Measurements from ENCODE around the gene PDCD10.

Gene PDCD10

GRCh38 chr3:167734498-167735232 is at the start of gene PDCD10:
Gene PDCD10 (minus strand): TSS chr3:167734892. CDS start chr3:167720157, 14,735 bp downstream.
- Histone ChIP-seq H3K4me1 (peaks cover 6% of the 10 kb centered on the region), H3K9ac (peak within 1 kb of the TSS; percentile 65), H3K9me3 (ENCODE audit: control insufficient read depth, low read length) (no peaks in the 10 kb centered on the region), H3K4me3 (ENCODE audit: low read depth, low read length) (peak within 1 kb of the TSS; percentile 90), H3K36me3 (ENCODE audit: control insufficient read depth, insufficient read depth, low read length) (no peaks in the 10 kb centered on the region), H3K4me2 (ENCODE audit: low read length) (peak within 1 kb of the TSS; percentile 68), H2AFZ (peak within 1 kb of the TSS; percentile 96), H3K27ac (peak within 1 kb of the TSS; percentile 74), H3K27me3 (ENCODE audit: control insufficient read depth, insufficient read depth, low read length) (no peaks in the 10 kb centered on the region), H3K79me2 (peaks cover 28% of the 10 kb centered on the region)
- TF ChIP-seq CTCF (IDR thresholded peaks at IDR 0.05) = no peak

- no peaks in the 10 kb centered on the region for H3K9me3 ChIP-seq (ENCODE audit: control insufficient read depth, low read length)
- no peaks in the 10 kb centered on the region for H3K27me3 ChIP-seq (ENCODE audit: control insufficient read depth, insufficient read depth, low read length)
- no peaks in the 10 kb centered on the region for H3K36me3 ChIP-seq (ENCODE audit: control insufficient read depth, insufficient read depth, low read length)
- no peak overlapping the region for H3K4me2 ChIP-seq (ENCODE audit: low read length)
- TF ChIP-seq CTCF (IDR thresholded peaks at IDR 0.05) = no peak
- H3K4me1 ChIP-seq = peaks cover 3% of the 10 kb centered on the region
- H3K27ac ChIP-seq = no peak overlapping the region
- no peaks in the 10 kb centered on the region for H3K79me2 ChIP-seq
- no peak overlapping the region for H3K4me3 ChIP-seq (ENCODE audit: low read depth, low read length)
- no peak overlapping the region for H3K9ac ChIP-seq
- no peak overlapping the region for H2AFZ ChIP-seq
Observed at GRCh38 chr3:167783781-167784180, 49.1 kb upstream of the PDCD10 start.

- H2AFZ ChIP-seq = no peak overlapping the region
- H3K4me1 ChIP-seq = peaks cover 7% of the 10 kb centered on the region
- no peaks in the 10 kb centered on the region for H3K27me3 ChIP-seq (ENCODE audit: control insufficient read depth, insufficient read depth, low read length)
- no peak overlapping the region for H3K4me2 ChIP-seq (ENCODE audit: low read length)
- no peak overlapping the region for H3K27ac ChIP-seq
- H3K36me3 ChIP-seq (ENCODE audit: control insufficient read depth, insufficient read depth, low read length) = no peaks in the 10 kb centered on the region
- TF ChIP-seq CTCF (IDR thresholded peaks at IDR 0.05) = no peak
- H3K4me3 ChIP-seq (ENCODE audit: low read depth, low read length) = no peak overlapping the region
- no peaks in the 10 kb centered on the region for H3K9me3 ChIP-seq (ENCODE audit: control insufficient read depth, low read length)
- H3K9ac ChIP-seq = no peak overlapping the region
- H3K79me2 ChIP-seq = no peaks in the 10 kb centered on the region
Observed at GRCh38 chr3:167780214-167780883, 45.7 kb upstream of the PDCD10 start.

GRCh38 chr3:167777356-167777755 is 42.7 kb upstream of the PDCD10 start:
- Histone ChIP-seq H3K4me2 (ENCODE audit: low read length) (no peak overlapping the region), H3K27me3 (ENCODE audit: control insufficient read depth, insufficient read depth, low read length) (no peaks in the 10 kb centered on the region), H3K79me2 (no peaks in the 10 kb centered on the region), H3K27ac (peak overlapping the region; percentile 48), H3K36me3 (ENCODE audit: control insufficient read depth, insufficient read depth, low read length) (no peaks in the 10 kb centered on the region), H3K4me1 (peaks cover 7% of the 10 kb centered on the region), H3K4me3 (ENCODE audit: low read depth, low read length) (no peak overlapping the region), H3K9ac (no peak overlapping the region), H3K9me3 (ENCODE audit: control insufficient read depth, low read length) (no peaks in the 10 kb centered on the region), H2AFZ (peak overlapping the region; percentile 8)
- TF ChIP-seq CTCF (IDR thresholded peaks at IDR 0.05) = no peak

Measured in parathyroid adenoma (tissue), 2 donors.